H9 (cell line): ENCODE results near the gene GCN1. TPM values are rescaled to one million over a fixed set of nuclear protein-coding genes. Genes with fewer than 3 reads are reported as not detected.
"Not testable (repeated sequence)": the region's sequence is repeated elsewhere in the genome, so short reads cannot be mapped to it uniquely, and the experiment has no call there.

Experiments used
- DNase-seq: peaks from one replicate; pipeline ENCODE4 v3.0.0-alpha.2; 2017
- H2AFZ ChIP-seq: one replicate; pipeline ENCODE4 v1.6.1; 2013; ENCODE audit warnings: mild to moderate bottlenecking, low read length, control low read depth, moderate library complexity
- H2AK5ac ChIP-seq: 2 replicates; pipeline ENCODE4 v1.6.1; 2013; ENCODE audit warnings: low read length, control low read depth, mixed read lengths; ENCODE audit not compliant: insufficient read length
- H2BK120ac ChIP-seq: one replicate; pipeline ENCODE4 v1.6.1; 2013; ENCODE audit warnings: low read depth, mild to moderate bottlenecking, low read length, control low read depth, inconsistent platforms; ENCODE audit not compliant: poor library complexity, severe bottlenecking
- H2BK12ac ChIP-seq: 2 replicates; pipeline ENCODE4 v1.6.1; 2013; ENCODE audit warnings: low read length, control low read depth, mixed read lengths, low read depth; ENCODE audit not compliant: insufficient read length
- H2BK15ac ChIP-seq: 2 replicates; pipeline ENCODE4 v1.6.1; 2013; ENCODE audit warnings: low read depth, low read length, control low read depth
- H2BK20ac ChIP-seq: one replicate; pipeline ENCODE4 v1.6.1; 2013; ENCODE audit warnings: low read depth, mild to moderate bottlenecking, low read length, control low read depth, inconsistent platforms; ENCODE audit not compliant: poor library complexity, severe bottlenecking
- H2BK5ac ChIP-seq: 2 replicates; pipeline ENCODE4 v1.6.1; 2013; ENCODE audit warnings: low read length, control low read depth, mixed read lengths; ENCODE audit not compliant: insufficient read length
- H3K14ac ChIP-seq: 2 replicates; pipeline ENCODE4 v1.6.1; 2013; ENCODE audit warnings: low read length, control low read depth; ENCODE audit not compliant: insufficient read depth
- H3K18ac ChIP-seq: 2 replicates; pipeline ENCODE4 v1.6.1; 2013; ENCODE audit warnings: low read depth, mild to moderate bottlenecking, mixed read lengths, low read length, control low read depth; ENCODE audit not compliant: insufficient read length
- H3K23ac ChIP-seq: 2 replicates; pipeline ENCODE4 v1.6.1; 2013; ENCODE audit warnings: low read length, control low read depth, mixed read lengths, low read depth; ENCODE audit not compliant: insufficient read length
- H3K23me2 ChIP-seq: 2 replicates; pipeline ENCODE4 v1.6.1; 2013; ENCODE audit warnings: low read depth, mild to moderate bottlenecking, mixed read lengths, low read length, control low read depth; ENCODE audit not compliant: insufficient read length, poor library complexity, severe bottlenecking
- H3K27ac ChIP-seq: 2 replicates; pipeline ENCODE4 v1.5.1; 2013; ENCODE audit warnings: low read length, control low read depth, mixed read lengths, low read depth; ENCODE audit not compliant: insufficient read length
- H3K27me3 ChIP-seq: 2 replicates; pipeline ENCODE4 v1.6.1; 2013; ENCODE audit warnings: low read length, control low read depth, inconsistent platforms; ENCODE audit not compliant: insufficient read depth
- H3K4ac ChIP-seq: 2 replicates; pipeline ENCODE4 v1.6.1; 2013; ENCODE audit warnings: low read depth, mild to moderate bottlenecking, control low read depth, inconsistent platforms, low read length, moderate library complexity
- H3K4me1 ChIP-seq: 2 replicates; pipeline ENCODE4 v1.6.1; 2013; ENCODE audit warnings: low read length, control low read depth, inconsistent platforms; ENCODE audit not compliant: insufficient read depth
- H3K4me2 ChIP-seq: 2 replicates; pipeline ENCODE4 v1.6.1; 2013; ENCODE audit warnings: low read length, control low read depth, mixed read lengths; ENCODE audit not compliant: insufficient read length, insufficient read depth
- H3K56ac ChIP-seq: 2 replicates; pipeline ENCODE4 v1.6.1; 2013; ENCODE audit warnings: low read depth, mild to moderate bottlenecking, mixed read lengths, low read length, control low read depth; ENCODE audit not compliant: insufficient read length
- H3K79me1 ChIP-seq: 2 replicates; pipeline ENCODE4 v1.6.1; 2013; ENCODE audit warnings: low read depth, mild to moderate bottlenecking, moderate library complexity, low read length, control low read depth, inconsistent platforms; ENCODE audit not compliant: insufficient read depth, poor library complexity, severe bottlenecking
- H3K79me2 ChIP-seq: 2 replicates; pipeline ENCODE4 v1.6.1; 2013; ENCODE audit warnings: low read length, control low read depth, inconsistent platforms; ENCODE audit not compliant: insufficient read depth
- H3K9ac ChIP-seq: 2 replicates; pipeline ENCODE4 v1.6.1; 2013; ENCODE audit warnings: low read length, control low read depth, mixed read lengths; ENCODE audit not compliant: insufficient read length; ENCODE audit errors: extremely low read depth
- H3K9me3 ChIP-seq: one replicate; pipeline ENCODE4 v1.6.1; 2013; ENCODE audit warnings: low read depth, low read length, inconsistent platforms; ENCODE audit not compliant: control insufficient read depth
- H3T11ph ChIP-seq: one replicate; pipeline ENCODE4 v1.6.1; 2013; ENCODE audit warnings: mild to moderate bottlenecking, low read length, control low read depth, inconsistent platforms
- H4K20me1 ChIP-seq: one replicate; pipeline ENCODE4 v1.6.1; 2013; ENCODE audit not compliant: control insufficient read depth, insufficient read length, insufficient read depth
- H4K5ac ChIP-seq: 2 replicates; pipeline ENCODE4 v1.6.1; 2013; ENCODE audit warnings: low read depth, mild to moderate bottlenecking, mixed read lengths, low read length, control low read depth; ENCODE audit not compliant: insufficient read length
- H4K8ac ChIP-seq: replicated peaks from 2 replicates; pipeline ENCODE4 v1.6.1; 2013; ENCODE audit warnings: low read length, control low read depth, mixed read lengths, low read depth; ENCODE audit not compliant: insufficient read length
- H4K91ac ChIP-seq: 2 replicates; pipeline ENCODE4 v1.6.1; 2013; ENCODE audit warnings: low read depth, mild to moderate bottlenecking, moderate library complexity, mixed read lengths, low read length, control low read depth; ENCODE audit not compliant: insufficient read length
- H3K27ac Mint-ChIP-seq, 3 experiments: 2 replicates in 2 of 3; 3 replicates in 1 of 3; pipeline ENCODE4 v1.8.0; 2020 to 2021; ENCODE audit warnings: mixed read lengths in 3 of 3, mild to moderate bottlenecking in 1 of 3, moderate library complexity in 1 of 3
- H3K27me3 Mint-ChIP-seq: 2 replicates; pipeline ENCODE4 v1.8.0; 2021; ENCODE audit warnings: low read depth, mild to moderate bottlenecking, moderate library complexity, mixed read lengths
- H3K36me3 Mint-ChIP-seq, 3 experiments: 2 replicates in 2 of 3; 3 replicates in 1 of 3; pipeline ENCODE4 v1.8.0; 2020 to 2021; ENCODE audit warnings: low read depth in 3 of 3, mixed read lengths in 3 of 3; ENCODE audit not compliant: insufficient read depth in 1 of 3
- H3K4me1 Mint-ChIP-seq, 2 experiments: 2 replicates each; pipeline ENCODE4 v1.8.0; 2020; ENCODE audit warnings: mixed read lengths in 2 of 2
- H3K4me3 Mint-ChIP-seq, 2 experiments: 2 replicates in 1 of 2; 3 replicates in 1 of 2; pipeline ENCODE4 v1.8.0; 2020 to 2021; ENCODE audit warnings: mild to moderate bottlenecking in 2 of 2, mixed read lengths in 2 of 2, moderate library complexity in 1 of 2
- H3K9me3 Mint-ChIP-seq, 2 experiments: 2 replicates in 1 of 2; 3 replicates in 1 of 2; pipeline ENCODE4 v1.8.0; 2020; ENCODE audit warnings: mild to moderate bottlenecking in 2 of 2, mixed read lengths in 2 of 2, moderate library complexity in 1 of 2
- CTCF ChIP-seq: fragments of 200-600 bp; sonication (generic); conservative IDR thresholded peaks from 3 replicates; pipeline ENCODE4 v1.8.0; 2021; ENCODE audit warnings: antibody characterized with exemption, mild to moderate bottlenecking
- WGBS: extraction: QIAGEN DNeasy Blood & Tissue Kit; methylation state at CpG from one replicate; pipeline ENCODE4 v1.1.7; 2013; ENCODE audit warnings: missing lambda C conversion rate, low lambda C conversion rate, mixed read lengths; ENCODE audit not compliant: insufficient read length; ENCODE audit errors: extremely low coverage; 5-methylcytosine and 5-hydroxymethylcytosine counted together
- total RNA-seq: library from RNA; stranded (reverse); gene quantifications from 2 replicates; pipeline ENCODE4 v1.2.1, GENCODE V29; 2021

Gene GCN1
- total RNA-seq, 1 experiment from 2014 or later: 137 TPM

DNA sequence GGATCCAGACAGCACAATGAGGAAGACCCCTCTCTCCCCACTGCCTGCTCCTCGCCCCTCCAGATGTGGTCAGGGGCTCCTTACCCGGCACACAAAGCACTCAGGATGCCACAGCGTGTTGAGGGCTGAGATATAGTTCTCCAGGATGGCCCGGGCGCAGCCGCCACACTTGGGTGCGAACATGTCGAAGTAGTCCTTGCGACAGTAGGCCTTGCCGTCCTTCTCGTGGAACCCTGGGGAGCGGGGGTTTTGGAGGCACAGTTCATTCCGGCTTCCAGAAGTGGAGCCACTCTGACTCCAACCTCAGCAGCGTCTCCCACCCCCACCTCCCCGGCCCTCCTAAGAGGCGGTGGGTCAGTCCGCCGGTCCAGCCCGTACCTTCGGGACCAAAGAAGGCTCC, 19.2 kb upstream of the GCN1 start:
- Histone ChIP-seq H3K27me3 (no peaks in the 10 kb centered on the region), H3K18ac (no peak overlapping the region), H2BK15ac (no peak overlapping the region), H2AK5ac (no peak overlapping the region), H4K91ac (no peak overlapping the region), H3K14ac (no peak overlapping the region), H2BK5ac (no peak overlapping the region), H3T11ph (no peak overlapping the region), H3K79me2 (no peaks in the 10 kb centered on the region), H4K5ac (no peak overlapping the region), H3K23me2 (no peaks in the 10 kb centered on the region), H2BK20ac (no peak overlapping the region), H3K79me1 (no peaks in the 10 kb centered on the region), H3K27ac (no peak overlapping the region), H2AFZ (no peak overlapping the region), H3K4me2 (no peak overlapping the region), H3K9me3 (no peaks in the 10 kb centered on the region), H3K9ac (no peak overlapping the region), H3K56ac (no peak overlapping the region), H2BK120ac (no peak overlapping the region), H3K23ac (no peak overlapping the region), H4K20me1 (no peaks in the 10 kb centered on the region), H4K8ac (no peak overlapping the region), H3K4ac (no peak overlapping the region), H3K4me1 (no peaks in the 10 kb centered on the region), H2BK12ac (no peak overlapping the region)
- H3K9me3 Mint-ChIP-seq: no peaks in the 10 kb centered on the region
- H3K27ac Mint-ChIP-seq: no peak overlapping the region
- no peaks in the 10 kb centered on the region for H3K27me3 Mint-ChIP-seq
- H3K4me1 Mint-ChIP-seq: peaks cover 0 to 7% of the 10 kb centered on the region in 2 experiments; a peak in 2 of 4 replicates
- no peak for DNase-seq
- TF ChIP-seq CTCF: no peak
- no peak overlapping the region for H3K4me3 Mint-ChIP-seq
- peaks cover 23 to 68% (median 54%) of the 10 kb centered on the region in 3 experiments for H3K36me3 Mint-ChIP-seq
- no CpG with 5 or more reads among the region's 20 CpGs for WGBS

DNA sequence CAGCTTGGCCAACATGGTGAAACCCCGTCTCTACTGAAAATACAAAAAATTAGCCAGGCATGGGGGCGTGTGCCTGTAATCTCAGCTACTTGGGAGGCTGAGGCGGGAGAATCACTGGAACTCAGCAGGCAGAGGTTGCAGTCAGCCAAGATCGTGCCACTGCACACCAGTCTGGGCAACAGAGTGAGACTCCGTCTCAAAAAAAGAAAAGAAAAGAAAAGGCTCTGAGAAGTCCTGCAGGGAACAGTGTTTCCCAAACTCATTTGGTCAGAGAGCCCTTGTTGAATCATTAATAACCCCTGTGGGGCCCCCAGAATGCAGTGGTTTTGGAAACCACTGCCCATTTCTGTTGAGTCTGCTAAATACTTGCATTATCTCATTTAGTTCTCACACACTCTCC, 18.7 kb upstream of the GCN1 start:
- not testable (repeated sequence) for H4K5ac ChIP-seq, H3K27me3 ChIP-seq, H3K9me3 ChIP-seq, H3K27ac Mint-ChIP-seq, H3K27me3 Mint-ChIP-seq, H3K79me2 ChIP-seq, H2AK5ac ChIP-seq, H3K79me1 ChIP-seq, H3K27ac ChIP-seq, H3K18ac ChIP-seq, H3T11ph ChIP-seq, H3K4ac ChIP-seq, H2BK20ac ChIP-seq, H3K23ac ChIP-seq, H4K20me1 ChIP-seq, H3K14ac ChIP-seq, H2BK12ac ChIP-seq, H3K56ac ChIP-seq, H3K9me3 Mint-ChIP-seq, H3K4me2 ChIP-seq, H2AFZ ChIP-seq, H4K91ac ChIP-seq, H3K9ac ChIP-seq, H4K8ac ChIP-seq, H2BK15ac ChIP-seq, H3K4me1 Mint-ChIP-seq, H3K23me2 ChIP-seq, H3K4me1 ChIP-seq, DNase-seq, H2BK5ac ChIP-seq, H3K4me3 Mint-ChIP-seq, H2BK120ac ChIP-seq
- WGBS: no CpG with 5 or more reads among the region's 5 CpGs
- H3K36me3 Mint-ChIP-seq: peaks cover 18 to 63% (median 50%) of the 10 kb centered on the region in 3 experiments; a peak in 6 of 7 replicates
